Hypothalamus (tissue), 51 donors: ENCODE results near the gene GLYATL1.
"Not testable (repeated sequence)": the region's sequence is repeated elsewhere in the genome, so short reads cannot be mapped to it uniquely, and the experiment has no call there.

Source experiments
- DNase-seq, 51 donors: peaks; one replicate each; lab custom pipeline; 2025; lab: John Stamatoyannopoulos, UW

The GLYATL1 gene

DNA sequence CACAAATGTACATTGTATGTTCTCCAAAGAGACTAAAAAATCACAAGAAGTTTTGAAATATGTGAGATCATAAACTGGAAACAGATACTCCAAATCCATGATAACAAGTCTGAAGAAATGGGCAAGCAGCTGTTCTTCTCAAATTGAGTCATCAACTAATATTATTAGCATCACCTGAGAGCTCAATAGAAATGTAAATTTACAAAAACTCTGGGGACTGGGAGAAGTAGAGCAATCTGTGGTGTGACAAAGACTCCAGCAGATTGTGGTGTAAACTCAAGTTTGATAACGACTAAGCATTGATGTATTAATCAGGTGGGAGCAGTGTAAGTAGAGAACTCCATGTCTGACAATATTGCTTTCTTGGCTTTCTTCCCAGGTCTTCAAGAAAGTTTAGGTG is 53.2 kb downstream of the GLYATL1 start:
- no peak for DNase-seq

DNA sequence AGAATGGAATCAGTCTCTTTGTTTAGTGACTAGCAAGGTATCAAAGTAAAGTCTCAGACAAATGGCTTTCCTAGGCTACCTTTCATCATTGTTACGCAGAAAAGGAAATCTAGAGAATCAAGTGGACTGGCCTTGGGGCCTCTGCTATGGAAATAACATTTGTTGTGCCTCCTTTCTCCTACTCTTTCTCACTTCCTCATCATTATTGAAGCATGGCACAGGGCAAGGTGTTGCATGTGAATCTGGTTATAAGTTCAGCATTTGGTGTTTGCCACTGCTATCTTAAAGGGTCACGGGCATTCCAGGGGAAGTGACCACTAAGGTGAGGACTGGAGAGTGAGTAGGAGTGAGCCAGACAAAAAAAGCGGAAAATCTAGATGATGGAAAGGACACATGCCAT is 54.9 kb downstream of the GLYATL1 start:
- DNase-seq = no peak

DNA sequence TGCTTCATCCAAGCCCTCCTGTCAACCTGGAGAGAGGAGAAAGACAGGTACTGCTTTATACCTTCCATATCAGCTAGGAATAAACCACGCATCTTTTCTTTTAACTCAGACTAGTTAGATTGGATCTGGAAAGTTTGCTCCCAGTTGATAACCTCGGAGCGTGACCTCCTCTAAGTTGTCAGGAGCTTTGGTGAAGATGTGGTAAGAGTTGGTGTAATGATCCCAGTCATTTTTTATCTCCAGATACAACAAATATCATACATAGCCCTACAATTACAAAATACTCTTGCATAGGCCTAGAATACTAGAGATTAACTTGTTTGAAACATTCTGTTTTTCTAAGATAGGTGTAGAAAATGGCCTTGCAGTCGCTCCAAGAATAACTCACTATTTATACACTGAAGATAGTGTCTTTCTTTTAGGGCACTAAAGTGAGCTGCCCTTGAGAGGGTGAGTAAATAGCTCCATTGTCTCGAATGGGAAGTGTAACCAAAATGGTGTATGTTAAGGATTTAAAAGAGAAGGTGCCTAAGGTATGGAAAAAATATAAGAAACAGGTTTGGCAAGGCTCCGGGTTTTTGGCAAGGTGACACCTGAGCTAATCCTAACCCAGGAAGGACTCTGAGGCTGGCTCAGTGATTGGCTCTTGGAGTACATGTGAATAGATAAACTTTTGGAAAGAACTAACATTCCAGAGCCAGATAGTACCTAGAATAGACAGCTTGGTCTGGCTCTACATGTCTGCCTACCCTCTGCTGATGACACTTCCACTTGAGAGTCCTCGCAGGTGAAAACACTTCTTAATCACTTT is 59.4 kb downstream of the GLYATL1 start:
- no peak for DNase-seq

DNA sequence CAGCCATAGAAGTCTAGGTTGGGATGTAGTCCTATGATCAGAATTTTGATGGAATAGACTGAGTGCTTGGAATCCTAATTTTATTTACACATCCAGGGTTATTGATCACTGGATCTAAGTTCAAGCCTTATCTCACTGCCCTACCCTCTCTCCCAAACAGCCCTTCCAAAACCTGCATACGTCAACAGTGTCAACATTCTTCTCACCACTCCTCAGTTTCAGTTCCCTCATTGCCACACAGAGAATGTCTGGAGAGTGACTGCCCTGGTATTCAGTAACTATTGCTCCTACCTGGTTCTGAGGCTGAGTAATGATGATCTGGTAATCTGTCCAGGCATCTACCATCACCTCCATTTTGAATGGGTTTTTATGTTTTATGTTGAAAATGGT is 60.0 kb downstream of the GLYATL1 start:
- no peak for DNase-seq

DNA sequence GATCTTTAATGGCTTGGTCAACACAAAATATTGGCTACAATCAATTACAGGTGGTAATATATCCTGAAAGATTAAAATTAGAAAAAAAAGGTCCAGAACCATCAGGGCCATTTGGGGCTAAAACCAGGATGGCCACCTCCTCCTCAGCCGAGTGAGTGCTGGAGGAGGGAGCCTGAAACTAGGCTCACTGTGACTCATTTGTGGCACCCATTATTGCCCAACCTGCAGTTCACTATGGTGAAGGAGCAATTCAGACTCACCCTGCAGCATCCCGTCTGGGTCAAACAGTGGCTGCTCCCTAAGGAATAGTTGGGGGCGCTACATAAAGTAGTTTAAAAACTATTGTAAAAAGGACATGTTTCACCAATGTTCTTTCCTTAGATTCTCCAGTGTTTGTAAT is 60.7 kb downstream of the GLYATL1 start:
- no peak for DNase-seq

DNA sequence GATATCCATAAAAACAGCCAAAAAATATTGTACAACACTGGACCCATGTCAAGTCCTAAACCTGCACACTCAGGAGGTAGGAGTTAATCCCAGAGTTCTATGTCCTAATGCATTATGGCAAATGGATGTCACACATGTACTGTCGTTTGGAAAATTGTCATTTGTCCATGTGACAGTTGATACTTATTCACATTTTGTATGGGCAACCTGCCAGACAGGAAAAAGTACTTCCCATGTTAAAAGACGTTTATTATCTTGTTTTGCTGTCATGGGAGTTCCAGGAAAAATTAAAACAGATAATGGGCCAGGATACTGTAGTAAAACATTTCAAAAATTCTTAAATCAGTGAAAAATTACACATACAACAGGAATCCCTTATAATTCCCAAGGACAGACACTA is 62.7 kb downstream of the GLYATL1 start:
- not testable (repeated sequence) for DNase-seq
